Cardiac fibroblast (primary cell): ENCODE data around the gene CDC14A.

Experiments used
- DNase-seq, 2 donors: peaks; one replicate each; pipeline versions ENCODE4 v3.0.0 to v3.0.0-alpha.2; 2010; ENCODE audit warnings: low read depth in 2 of 2
- H3K4me3 ChIP-seq, 2 donors: replicated peaks in 1 of 2; 1 replicate in 1 of 2; 2 replicates in 1 of 2; pipeline ENCODE4 v1.5.1; 2011; ENCODE audit warnings: low read depth in 2 of 2, low read length in 2 of 2, mild to moderate bottlenecking in 2 of 2, moderate library complexity in 1 of 2
- TF ChIP-seq, protein P1 (sequence below): IDR thresholded peaks from one replicate; pipeline ENCODE4 v1.5.1; 2011; ENCODE audit warnings: low read depth, mild to moderate bottlenecking, low read length, inconsistent platforms

Gene CDC14A

DNA sequence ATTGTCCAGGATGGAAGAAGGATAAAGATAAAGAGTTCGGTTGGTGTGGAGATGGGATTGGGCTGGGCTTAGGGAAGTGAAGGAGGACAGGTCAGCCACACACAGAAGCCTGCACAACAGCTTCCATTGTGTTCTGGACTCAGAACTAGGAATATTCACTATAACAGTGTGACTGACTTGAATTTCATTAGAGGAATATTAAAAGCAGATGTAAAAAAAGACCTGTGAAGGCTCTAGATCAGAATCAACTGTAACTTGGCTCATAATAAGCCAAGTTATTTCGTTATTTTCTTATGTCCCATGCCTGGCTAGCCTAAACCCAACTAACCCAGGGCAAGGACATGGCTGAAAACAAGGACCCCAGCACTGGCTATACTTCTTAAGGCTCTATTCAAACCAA lies 129.0 kb downstream of the CDC14A start:
- no peak for DNase-seq
- TF ChIP-seq, protein P1, sequence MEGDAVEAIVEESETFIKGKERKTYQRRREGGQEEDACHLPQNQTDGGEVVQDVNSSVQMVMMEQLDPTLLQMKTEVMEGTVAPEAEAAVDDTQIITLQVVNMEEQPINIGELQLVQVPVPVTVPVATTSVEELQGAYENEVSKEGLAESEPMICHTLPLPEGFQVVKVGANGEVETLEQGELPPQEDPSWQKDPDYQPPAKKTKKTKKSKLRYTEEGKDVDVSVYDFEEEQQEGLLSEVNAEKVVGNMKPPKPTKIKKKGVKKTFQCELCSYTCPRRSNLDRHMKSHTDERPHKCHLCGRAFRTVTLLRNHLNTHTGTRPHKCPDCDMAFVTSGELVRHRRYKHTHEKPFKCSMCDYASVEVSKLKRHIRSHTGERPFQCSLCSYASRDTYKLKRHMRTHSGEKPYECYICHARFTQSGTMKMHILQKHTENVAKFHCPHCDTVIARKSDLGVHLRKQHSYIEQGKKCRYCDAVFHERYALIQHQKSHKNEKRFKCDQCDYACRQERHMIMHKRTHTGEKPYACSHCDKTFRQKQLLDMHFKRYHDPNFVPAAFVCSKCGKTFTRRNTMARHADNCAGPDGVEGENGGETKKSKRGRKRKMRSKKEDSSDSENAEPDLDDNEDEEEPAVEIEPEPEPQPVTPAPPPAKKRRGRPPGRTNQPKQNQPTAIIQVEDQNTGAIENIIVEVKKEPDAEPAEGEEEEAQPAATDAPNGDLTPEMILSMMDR = no peak
- no peak overlapping the region for H3K4me3 ChIP-seq

DNA sequence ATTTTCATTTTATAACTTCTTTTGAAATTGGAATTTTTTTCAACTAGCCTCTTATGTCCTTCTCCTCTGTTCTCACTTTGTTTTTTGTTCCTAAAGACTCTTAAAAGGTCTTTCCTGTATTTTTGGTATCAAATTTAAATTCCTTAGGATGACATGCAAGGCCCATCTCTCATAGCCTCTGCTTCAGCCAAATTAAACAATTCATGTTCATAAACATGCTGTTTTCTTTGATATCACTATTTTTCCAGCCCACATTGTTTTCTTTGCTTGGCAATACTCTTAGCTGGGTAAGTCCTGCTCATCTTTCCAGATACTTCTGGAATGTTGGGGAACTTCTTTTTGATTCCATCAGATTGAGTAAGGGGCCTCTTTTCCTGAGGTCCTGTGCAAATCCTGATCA lies 129.9 kb downstream of the CDC14A start:
- no peak overlapping the region for H3K4me3 ChIP-seq
- DNase-seq = peak in 1 of 2 donors; percentile 20
- TF ChIP-seq, protein P1 = no peak

DNA sequence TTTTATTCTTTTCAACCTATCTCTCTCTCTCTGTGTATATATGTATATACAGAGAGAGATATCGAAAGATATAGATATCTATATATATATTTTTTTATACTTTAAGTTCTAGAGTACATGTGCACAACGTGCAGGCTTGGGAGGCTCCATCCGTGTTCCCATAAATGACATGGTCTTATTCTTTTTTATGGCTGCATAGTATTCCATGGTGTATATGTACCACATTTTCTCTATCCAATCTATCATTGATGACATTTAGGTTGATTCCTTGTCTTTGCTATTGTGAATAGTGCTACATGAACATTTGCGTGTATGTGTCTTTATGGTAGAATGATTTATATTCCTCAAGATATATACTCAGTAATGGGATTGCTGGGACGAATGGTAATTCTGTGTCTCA lies 130.4 kb downstream of the CDC14A start:
- TF ChIP-seq, protein P1 = no peak
- no peak for DNase-seq
- H3K4me3 ChIP-seq = no peak overlapping the region

DNA sequence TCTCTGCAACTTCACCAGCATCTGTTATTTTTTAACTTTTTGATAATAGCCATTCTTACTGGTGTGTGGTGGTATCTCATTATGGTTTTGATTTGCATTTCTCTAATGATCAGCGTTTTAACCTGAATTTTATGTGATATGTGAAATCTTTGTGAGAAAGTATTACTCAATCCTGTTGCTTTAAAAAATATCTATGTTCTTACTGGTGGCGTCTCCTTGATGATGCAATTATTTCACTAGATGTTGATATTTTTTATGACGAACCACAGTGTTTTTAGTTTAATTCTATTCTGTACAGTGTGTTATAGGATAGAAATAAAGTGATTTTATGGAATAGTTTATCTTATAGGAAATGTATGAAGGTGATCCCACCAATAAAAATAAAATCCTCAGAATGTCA lies 130.9 kb downstream of the CDC14A start:
- no peak for DNase-seq
- H3K4me3 ChIP-seq = no peak overlapping the region
- TF ChIP-seq, protein P1 = no peak

DNA sequence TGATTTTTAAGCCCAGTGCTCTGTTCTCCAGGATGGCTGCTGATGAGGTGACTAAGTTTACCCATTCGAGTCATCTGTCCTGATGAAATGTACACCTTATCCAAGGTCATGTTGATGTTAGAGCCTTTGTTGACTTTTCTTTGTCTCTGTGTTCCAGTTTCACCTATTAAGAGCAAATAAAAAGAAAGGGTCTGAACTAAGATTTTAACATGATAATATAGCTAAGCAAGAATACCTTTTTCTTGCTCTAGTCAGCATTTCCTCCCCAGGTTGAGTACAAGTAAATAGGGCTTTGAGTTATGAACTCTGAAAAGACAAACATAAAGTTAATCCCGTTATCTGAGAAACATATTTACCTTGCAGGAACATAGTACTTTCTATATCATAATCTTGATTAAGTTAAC lies 133.6 kb downstream of the CDC14A start:
- TF ChIP-seq, protein P1 = no peak
- no peak overlapping the region for H3K4me3 ChIP-seq
- DNase-seq = peak in 1 of 2 donors; percentile 6

DNA sequence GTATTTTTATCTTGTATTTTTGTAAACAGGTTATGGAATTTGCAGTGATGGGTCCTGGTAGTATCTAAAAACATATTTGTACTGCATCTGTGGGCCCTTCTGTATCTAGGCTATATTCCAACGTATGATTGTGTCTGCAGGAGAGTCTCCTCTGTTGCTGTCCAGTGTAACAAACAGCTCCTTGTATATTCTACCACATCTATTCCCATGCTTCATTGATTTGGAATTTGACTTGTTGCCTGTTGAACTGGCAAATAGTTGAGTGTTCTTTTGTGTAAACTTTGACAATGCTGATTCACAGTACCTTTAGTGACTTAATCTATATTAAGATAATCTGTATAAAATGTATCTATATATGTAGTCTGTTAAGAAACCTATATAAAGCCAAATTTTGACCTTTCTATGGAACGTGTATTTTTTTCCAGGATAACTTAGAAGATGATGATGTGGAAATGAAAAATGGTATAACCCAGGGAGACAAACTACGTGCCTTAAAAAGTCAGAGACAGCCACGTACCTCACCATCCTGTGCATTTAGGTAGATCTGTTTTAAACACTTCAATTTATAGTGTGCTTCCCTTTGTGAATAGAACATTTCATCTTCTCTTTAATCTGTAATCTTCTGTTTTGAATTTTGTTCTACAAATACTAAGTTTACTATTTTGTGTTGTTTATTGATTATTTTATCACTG lies 142.2 kb downstream of the CDC14A start:
- peak in 1 of 2 donors; percentile 5 for DNase-seq
- no peak overlapping the region for H3K4me3 ChIP-seq
- TF ChIP-seq, protein P1 = no peak

DNA sequence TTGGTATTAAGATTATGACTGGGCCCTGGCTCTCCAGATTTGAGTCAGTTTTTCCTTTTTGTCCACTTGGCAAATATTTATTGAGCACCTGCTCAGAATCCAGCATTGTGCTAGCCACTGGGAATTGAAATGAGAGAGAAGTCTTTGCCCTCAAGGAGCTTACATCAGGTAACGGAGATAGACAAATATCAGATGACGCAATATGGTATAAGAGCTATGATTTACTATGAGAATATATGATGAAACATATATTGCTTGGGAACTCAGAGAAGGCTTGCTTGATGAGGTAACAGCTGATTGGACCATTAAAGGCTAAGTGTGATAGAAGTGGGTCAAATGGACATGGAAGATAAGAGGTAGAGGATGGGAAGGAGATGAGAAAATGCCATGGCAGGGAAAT lies 144.6 kb downstream of the CDC14A start:
- no peak for DNase-seq
- no peak overlapping the region for H3K4me3 ChIP-seq
- TF ChIP-seq, protein P1 = no peak
